ENCODE data around the gene PON3. TPM values are rescaled to one million over a fixed set of nuclear protein-coding genes. Genes with fewer than 3 reads are reported as not detected.

The PON3 gene
- total RNA-seq, 1 experiment from 2014 or later = not detected

DNA sequence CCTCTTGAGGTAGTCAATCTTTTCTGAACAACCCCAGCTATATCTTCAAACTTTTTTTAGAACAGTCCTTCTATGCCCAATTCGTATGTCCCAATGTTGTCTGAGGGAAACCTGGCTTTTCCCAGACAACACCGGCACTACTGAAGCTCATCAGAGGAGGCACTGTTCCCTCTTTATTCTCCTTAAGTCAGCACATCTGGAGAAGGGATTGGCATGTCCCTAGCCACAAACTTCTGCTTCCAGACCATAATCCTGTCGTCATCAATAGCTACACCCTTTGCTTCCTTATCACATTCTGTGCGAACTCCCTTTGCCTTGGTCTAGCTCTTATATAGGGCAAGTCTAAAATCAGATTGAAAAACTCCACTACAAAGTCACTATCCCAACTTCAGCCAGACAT is 22.9 kb downstream of the PON3 start:
- in situ Hi-C loops (cut with HindIII; ENCODE audit: low pct_unique_long_range_greater_than_20kb, low sequenced_read_pairs) = no loop called here

DNA sequence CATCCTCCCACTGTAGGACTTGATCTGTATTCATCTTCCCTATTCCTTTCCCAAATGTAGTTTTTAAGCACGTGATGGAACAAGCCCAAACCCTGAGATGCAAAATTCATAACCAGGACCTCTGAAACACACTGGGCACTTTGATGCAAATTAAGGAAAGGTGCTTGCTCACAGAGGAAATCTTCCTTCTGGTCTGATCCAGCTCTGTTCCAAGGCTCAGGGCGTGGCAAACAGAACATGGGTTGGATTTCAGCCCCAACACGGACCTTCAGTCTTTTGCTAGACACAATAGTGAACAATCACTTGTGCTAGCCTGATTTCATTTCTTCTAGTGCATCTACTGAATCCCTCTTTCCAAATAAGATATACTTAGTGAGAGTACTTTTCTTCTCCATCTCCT is 27.9 kb downstream of the PON3 start:
- DNase-seq (ENCODE audit: low read depth) = no peak
- in situ Hi-C loops (cut with HindIII; ENCODE audit: low pct_unique_long_range_greater_than_20kb, low sequenced_read_pairs) = no loop called here

More for the DNA sequence above, 22.9 kb downstream of the PON3 start:
- DNase-seq (ENCODE audit: low read depth) = no peak

DNA sequence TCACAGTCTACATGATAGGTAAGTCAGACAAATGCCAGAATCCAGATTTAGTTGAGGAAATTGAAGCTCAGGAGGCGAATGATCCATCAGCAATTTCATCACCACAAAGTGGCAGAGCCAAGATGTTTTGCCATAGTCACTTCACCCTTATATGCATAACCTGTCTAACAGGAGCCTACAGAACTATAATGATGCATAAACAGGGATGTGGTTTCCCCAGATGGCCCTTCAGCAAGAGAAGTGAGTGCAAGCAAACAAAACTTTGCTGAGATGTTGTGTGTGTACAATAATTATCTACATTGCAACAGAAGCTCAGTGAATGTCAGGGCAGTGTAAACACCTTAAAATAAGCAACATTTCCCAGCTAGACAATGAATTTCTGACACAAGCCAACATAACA is 28.6 kb downstream of the PON3 start:
- in situ Hi-C loops (cut with HindIII; ENCODE audit: low pct_unique_long_range_greater_than_20kb, low sequenced_read_pairs) = no loop called here
- no peak for DNase-seq (ENCODE audit: low read depth)

DNA sequence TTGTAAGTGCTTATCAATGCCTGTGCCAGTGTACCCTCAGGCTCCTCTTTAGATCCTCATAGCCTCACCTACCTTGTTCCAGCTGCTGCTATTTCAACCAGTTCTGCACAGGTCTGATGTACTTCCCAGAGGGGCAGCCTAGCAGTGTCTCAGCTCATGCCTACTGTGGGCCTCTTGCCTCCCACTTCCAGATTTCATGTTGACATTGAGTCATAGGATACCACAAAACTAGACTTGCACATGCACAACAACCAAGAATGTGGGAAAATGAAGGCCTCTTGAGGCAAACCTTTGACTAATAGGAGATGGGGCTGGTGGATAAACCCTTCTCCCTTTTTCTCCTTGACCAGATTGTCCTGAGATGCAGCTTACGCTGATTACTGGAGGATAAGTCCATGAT is 31.0 kb downstream of the PON3 start:
- DNase-seq (ENCODE audit: low read depth) = no peak
- in situ Hi-C loops (cut with HindIII; ENCODE audit: low pct_unique_long_range_greater_than_20kb, low sequenced_read_pairs) = no loop called here

DNA sequence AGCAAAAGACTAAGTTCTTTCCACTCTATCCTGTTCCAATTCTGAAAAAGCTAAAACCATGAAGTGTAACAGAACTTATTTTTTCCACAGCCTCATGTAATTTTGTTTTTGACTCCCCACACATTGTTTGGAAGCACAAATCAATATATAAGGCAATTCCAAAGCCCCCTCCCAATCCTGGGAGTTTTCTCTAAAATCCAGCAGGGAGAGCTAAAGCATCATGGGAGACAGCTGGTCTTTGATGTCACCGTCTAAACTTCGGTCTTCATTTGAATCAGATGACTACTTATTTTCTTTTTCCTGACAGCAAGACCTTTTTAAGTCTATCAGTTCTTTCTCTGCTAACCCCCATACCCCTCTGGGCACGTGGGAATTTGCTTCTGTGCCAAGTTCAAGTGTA is 38.6 kb downstream of the PON3 start:
- in situ Hi-C loops (cut with HindIII; ENCODE audit: low pct_unique_long_range_greater_than_20kb, low sequenced_read_pairs) = no loop called here
- no peak for DNase-seq (ENCODE audit: low read depth)

DNA sequence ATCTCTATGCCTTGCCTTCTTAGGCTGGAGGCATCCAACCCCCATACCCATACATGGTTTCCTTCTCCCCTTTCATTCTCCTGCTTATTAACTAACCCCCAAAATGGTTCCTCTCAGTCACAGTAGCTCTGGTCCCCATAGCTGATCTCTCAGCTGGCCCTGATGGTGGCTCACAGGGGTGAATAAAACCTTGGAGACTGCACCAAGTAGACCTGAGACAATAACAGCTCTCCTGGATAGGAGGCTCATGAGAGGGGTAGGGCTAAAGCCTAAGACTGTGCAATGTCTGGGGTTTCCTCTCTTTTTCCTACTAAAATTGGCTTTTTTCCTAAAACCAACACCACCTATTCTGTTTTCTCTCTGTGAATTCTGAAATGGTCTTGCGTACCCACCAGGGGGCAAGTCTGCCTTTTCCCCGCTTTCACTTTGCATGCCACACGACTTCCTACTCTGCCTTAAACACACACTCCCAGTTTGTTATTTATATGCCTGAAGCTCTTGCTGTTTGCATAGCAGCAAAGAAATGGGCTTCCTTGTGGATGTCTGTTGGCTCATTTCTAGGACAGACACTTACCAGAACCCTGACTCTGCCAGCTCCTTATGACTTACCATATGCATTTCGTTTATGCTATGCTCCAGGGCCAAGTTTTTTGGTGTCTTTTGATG is 53.4 kb downstream of the PON3 start:
- in situ Hi-C loops (cut with HindIII; ENCODE audit: low pct_unique_long_range_greater_than_20kb, low sequenced_read_pairs) = no loop called here
- no peak for DNase-seq (ENCODE audit: low read depth)

DNA sequence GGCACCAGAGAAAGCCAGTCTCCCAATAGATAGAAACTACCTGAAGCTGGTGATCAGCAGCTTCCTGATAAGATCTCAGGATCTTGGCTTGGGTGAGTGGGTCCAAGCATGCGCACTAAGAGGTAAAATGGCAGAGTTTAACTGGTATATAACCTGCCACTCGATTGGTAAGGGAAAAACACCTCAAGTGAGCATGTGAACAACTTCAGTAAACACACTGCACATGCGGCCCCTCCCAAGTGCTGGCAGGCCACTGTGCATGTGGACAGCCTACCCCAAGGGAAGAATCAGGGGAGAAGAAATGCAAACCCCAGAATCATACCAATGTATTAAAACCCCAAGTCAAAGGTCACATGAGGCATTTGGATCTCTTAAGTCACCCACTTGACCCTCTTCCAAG is 54.1 kb downstream of the PON3 start:
- in situ Hi-C loops (cut with HindIII; ENCODE audit: low pct_unique_long_range_greater_than_20kb, low sequenced_read_pairs) = no loop called here
- no peak for DNase-seq (ENCODE audit: low read depth)

DNA sequence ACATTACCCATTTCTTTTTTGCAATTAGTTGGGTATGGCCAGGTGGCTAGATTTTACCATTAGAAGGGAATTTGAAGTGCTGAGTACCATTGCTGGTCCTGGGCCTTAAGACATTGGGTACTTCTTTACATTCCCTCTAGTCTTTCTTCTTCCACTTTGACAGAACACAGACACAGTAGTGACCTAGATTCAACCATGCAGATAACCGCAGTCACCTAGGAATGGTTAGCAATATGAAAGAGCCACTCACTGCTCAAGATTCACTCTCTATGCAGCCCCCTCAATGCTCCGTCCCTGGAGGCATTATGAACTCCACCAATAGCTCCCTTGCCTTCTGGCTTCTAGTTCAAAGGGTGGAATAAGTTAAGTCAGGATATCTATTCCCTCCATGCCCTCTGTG is 55.7 kb downstream of the PON3 start:
- in situ Hi-C loops (cut with HindIII; ENCODE audit: low pct_unique_long_range_greater_than_20kb, low sequenced_read_pairs) = no loop called here
- no peak for DNase-seq (ENCODE audit: low read depth)

DNA sequence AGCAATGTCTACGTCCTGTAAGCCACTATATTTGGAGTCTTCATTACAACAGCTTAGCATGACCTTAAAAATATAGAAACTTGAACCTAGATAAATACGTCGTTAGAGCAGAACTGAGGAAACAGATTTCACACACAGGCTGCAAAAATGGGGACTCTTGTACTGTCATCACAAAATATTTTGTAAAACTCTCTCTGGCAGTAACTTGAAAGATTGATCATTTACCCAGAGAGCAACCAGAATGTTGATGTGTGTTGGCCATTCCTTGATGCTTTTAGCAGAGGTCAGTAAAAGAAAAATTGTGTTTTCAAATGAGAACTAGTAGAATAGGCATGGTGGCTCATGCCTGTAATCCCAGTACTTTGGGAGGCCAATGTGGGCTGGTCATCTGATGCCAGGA is 57.3 kb downstream of the PON3 start:
- in situ Hi-C loops (cut with HindIII; ENCODE audit: low pct_unique_long_range_greater_than_20kb, low sequenced_read_pairs) = no loop called here
- no peak for DNase-seq (ENCODE audit: low read depth)

DNA sequence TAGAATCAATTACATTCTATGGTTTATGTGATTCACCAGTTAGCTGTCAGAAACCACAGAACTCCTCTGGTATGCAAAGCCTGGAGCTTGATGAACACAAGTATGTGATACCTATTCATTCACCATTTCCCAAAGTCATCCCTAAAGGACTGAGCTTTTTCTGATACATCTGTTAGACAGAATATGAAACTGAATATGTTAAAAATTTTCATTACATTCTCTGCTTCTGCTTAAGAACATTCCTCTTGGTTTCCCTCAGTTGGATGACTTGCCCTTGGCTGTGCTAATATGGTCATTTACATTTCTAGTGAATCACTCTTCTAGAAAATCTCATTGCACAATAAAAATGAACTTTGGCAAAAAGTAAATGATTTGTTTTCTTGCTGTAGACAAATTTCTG is 61.1 kb downstream of the PON3 start:
- peak; percentile 5 for DNase-seq (ENCODE audit: low read depth)
- in situ Hi-C loops (cut with HindIII; ENCODE audit: low pct_unique_long_range_greater_than_20kb, low sequenced_read_pairs) = no loop called here

DNA sequence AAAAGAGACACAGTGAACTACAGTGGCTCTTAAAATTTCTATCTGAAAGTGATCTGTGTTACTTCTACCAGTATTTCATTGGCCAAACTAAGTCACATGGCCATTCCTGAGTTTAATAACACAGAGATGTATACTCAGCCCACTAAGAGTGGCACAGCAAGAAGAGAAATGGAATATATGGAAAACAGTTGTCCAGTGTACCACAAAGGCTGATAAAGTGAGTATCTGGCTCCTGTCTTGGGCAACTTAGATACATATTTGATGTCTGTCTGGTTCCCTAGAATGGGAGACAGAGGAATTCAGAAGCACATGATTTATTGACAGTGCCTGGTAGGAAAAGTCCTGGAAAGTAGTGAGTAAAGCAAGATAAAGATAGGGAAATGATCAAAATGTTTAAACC is 61.7 kb downstream of the PON3 start:
- in situ Hi-C loops (cut with HindIII; ENCODE audit: low pct_unique_long_range_greater_than_20kb, low sequenced_read_pairs) = no loop called here
- no peak for DNase-seq (ENCODE audit: low read depth)

DNA sequence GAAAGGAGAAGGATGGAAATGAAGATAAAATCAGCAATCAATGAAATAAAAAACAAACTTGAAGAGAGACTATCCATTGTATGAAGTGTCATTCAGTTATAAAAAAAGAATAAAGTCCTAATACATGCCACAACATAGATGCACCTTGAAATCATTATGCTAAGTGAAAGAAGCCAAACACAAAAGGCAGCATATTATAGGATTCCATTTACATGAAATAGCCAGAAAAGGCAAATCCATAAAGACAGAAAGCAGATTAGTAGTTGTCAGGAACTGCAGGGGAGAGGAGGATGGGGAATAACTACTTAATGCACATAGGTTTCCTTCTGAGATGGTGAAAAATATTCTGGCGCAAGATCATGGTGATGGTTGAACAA is 65.2 kb downstream of the PON3 start:
- in situ Hi-C loops (cut with HindIII; ENCODE audit: low pct_unique_long_range_greater_than_20kb, low sequenced_read_pairs) = no loop called here
- no peak for DNase-seq (ENCODE audit: low read depth)

DNA sequence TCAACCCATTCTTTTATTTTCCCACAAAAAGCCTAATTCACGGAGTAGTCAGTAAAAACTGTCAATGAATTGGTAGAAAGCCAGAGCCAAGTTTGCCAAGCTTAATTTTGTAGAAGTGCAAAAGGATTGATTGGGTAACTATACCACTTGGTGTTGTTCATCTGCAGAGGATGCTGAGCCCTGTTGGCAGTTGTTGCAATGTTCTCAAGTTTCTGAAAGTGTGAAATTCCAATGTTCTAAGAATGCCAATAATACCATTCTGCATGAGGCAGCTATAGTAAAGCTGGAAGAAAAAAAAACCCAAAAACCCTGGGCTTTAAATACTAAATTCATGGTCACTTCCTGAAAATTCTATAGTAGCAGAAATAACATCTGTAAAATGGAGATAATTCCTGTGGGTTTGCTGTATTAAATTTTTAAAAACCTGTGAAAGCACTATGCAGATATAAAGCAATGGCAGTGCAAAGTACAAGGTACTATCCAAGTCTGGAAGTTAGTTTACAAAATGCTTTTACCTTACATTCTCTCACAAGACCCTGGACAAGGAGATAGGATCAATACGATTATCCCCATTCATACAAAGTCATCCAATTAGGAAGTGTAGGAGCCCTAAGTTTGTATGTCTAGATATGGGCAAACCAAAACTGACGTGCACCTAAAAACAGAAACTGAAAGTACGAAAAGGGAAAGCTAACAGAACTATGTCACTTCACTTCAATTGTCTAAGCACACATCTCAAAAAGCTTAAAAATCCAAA is 65.8 kb downstream of the PON3 start:
- DNase-seq (ENCODE audit: low read depth) = no peak
- in situ Hi-C loops (cut with HindIII; ENCODE audit: low pct_unique_long_range_greater_than_20kb, low sequenced_read_pairs) = no loop called here

DNA sequence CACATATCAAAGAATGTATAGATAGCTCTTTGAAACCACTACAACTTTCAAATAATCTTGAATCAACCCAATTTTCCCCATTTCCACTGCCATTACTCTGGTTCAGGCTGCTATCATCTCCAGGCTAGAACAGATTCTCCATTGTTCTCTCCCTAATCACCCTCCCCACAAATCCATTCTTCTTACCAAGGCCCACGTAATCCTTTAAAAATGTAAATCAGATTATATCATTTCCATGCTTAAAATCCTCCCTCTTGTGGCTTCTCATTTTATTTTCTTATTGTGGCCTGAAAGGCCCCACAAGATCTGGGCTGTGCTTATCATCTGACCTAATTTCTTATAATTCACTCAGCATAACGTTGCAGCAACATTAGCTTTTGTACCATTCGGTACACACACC is 68.8 kb downstream of the PON3 start:
- DNase-seq (ENCODE audit: low read depth) = no peak
- in situ Hi-C loops (cut with HindIII; ENCODE audit: low pct_unique_long_range_greater_than_20kb, low sequenced_read_pairs) = no loop called here

DNA sequence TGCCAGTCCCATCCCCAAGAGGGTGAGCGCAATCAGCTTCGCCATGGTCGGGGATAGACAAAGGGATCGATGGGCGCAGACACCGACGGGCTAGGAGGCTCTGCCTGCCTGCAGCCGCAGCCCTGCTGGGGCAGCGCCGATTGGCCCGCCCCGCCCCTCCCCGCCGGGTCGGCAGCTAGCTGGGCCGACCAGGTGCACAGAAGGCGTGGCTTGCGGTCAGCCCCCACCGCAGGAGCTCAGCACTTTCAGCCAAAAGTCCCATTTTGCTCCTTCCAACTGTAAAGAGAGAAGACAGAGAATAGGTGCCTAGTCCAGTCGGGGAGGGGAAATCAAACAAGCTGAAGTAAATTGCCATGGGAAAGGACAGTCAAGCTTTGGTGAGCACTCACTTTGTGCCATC is 71.7 kb downstream of the PON3 start, which contains the start of gene PON1:
PON1 (minus strand) TSS at position 102 of the 400 bp plus-strand sequence; CDS start at position 45, 57 bp downstream.
- in situ Hi-C loops (cut with HindIII; ENCODE audit: low pct_unique_long_range_greater_than_20kb, low sequenced_read_pairs) = no loop called here
- no peak for DNase-seq (ENCODE audit: low read depth)

DNA sequence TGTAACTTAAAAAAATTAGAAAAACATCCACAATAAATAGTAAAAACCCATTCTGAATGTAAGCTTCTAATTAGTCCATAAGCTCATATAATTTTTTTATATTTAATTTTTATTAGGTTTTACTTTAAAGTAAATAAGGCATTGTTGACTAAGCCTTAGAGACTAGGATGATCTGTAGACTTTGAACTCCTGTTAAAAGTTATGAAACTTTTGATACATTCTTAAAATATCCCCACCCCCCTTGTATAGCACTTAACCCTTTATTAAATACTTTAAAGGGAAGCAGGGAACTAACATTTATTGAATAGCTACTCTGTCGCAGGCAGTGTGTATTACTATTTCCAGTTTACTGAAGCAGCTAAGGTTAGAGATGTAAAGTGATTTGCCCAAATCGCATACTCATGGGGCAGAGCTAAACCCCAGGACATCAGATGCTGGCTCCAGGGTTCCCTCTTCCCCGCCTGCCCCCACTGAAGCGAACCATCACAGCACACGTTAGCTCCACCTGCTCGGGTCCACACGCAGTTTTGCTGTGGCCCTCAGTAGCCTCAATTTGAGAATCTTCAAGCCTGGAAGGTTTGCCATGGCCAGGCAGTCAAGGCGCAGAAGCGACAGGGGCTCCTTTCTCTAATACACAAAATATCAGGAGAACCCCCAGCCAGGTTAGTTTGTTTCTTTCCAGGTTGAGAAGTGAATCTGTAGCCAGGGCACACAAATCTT is 72.6 kb downstream of the PON3 start:
- in situ Hi-C loops (cut with HindIII; ENCODE audit: low pct_unique_long_range_greater_than_20kb, low sequenced_read_pairs) = no loop called here
- no peak for DNase-seq (ENCODE audit: low read depth)

DNA sequence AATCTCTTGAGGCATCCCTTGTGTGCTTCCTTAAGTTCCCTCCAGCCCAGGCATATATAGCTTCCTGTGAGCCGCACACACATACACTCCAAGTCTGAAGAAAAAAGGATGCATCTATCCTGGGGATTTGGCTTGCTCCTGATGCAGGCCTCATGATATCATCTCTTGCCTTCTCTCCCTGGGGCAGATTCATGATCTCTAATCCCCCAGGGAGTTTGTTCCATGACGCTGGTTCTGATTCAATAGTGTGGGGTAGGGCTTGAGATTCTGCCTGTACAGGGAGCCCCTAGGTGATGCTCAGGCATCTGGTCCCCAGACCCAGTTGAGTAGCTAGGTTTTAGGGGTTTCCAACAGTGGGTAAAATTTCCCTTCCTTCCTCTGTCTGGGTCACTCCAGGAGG is 73.3 kb downstream of the PON3 start:
- in situ Hi-C loops (cut with HindIII; ENCODE audit: low pct_unique_long_range_greater_than_20kb, low sequenced_read_pairs) = no loop called here
- DNase-seq (ENCODE audit: low read depth) = no peak

DNA sequence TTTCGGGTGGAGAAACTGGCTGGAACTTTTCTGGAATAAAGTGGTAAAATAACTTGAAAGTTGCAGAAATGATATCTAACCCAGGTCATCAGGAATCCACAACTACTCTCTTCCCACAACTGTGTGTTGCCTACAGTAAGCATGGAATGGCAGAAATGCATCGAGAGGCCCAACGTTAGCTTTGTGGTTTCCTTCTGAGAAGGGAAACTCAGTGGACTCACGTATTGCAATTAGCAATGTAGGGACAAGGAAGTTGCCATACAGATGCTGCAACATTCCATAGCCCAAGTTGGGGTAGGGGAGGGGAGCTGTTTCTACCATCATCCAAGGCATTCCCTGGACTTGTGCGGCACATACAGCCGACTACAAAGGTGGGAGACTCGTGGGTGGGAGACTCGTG is 73.8 kb downstream of the PON3 start:
- in situ Hi-C loops (cut with HindIII; ENCODE audit: low pct_unique_long_range_greater_than_20kb, low sequenced_read_pairs) = no loop called here
- DNase-seq (ENCODE audit: low read depth) = no peak

DNA sequence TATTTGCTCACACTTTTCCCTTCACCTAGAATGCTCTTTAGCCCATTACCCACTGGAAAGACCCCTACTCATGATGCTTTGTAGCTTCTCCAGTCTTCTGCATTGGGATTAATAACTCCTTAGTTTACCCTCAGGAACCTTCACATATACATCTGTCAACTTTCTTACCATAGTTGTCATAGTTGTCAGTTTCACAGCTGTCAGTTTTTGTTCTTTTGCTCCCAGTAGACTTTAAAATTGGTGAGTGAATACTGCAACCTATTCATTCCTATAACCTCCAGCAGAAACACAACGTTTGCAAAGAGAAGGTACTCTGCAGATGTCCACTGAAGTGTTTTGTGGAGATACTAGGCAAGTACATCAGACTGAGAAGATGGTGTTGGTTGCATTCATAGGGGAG is 74.5 kb downstream of the PON3 start:
- in situ Hi-C loops (cut with HindIII; ENCODE audit: low pct_unique_long_range_greater_than_20kb, low sequenced_read_pairs) = no loop called here

More for the DNA sequence above, 74.5 kb downstream of the PON3 start:
- DNase-seq (ENCODE audit: low read depth) = no peak

Measured in Caki2 (cell line).